Mesothelial cell of epicardium (in vitro differentiated cells): ENCODE data around the gene PRRG1. TPM values are rescaled to one million over a fixed set of nuclear protein-coding genes. Genes with fewer than 3 reads are reported as not detected.

Experiments
- DNase-seq, 2 experiments: peaks; one replicate each; pipeline ENCODE4 v3.0.0; 2021; ENCODE audit warnings: low spot score in 2 of 2; ENCODE audit not compliant: unreplicated experiment in 2 of 2
- H3K27ac Mint-ChIP-seq: 2 replicates; pipeline ENCODE4 v1.8.0; 2021; ENCODE audit warnings: mixed read lengths
- H3K27me3 Mint-ChIP-seq: 2 replicates; pipeline ENCODE4 v1.8.0; 2021; ENCODE audit warnings: low read depth, mixed read lengths
- H3K36me3 Mint-ChIP-seq: 2 replicates; pipeline ENCODE4 v1.8.0; 2021; ENCODE audit warnings: mixed read lengths
- H3K4me1 Mint-ChIP-seq: 2 replicates; pipeline ENCODE4 v1.8.0; 2021; ENCODE audit warnings: mixed read lengths
- H3K4me3 Mint-ChIP-seq: 2 replicates; pipeline ENCODE4 v1.8.0; 2021; ENCODE audit warnings: mild to moderate bottlenecking, moderate library complexity, mixed read lengths
- H3K9me3 Mint-ChIP-seq: 2 replicates; pipeline ENCODE4 v1.8.0; 2021; ENCODE audit warnings: mixed read lengths
- CTCF ChIP-seq: fragments of 200-600 bp; sonication (generic); IDR thresholded peaks from one replicate; pipeline ENCODE4 v1.5.0; 2021; ENCODE audit warnings: antibody characterized with exemption; ENCODE audit not compliant: unreplicated experiment
- total RNA-seq: library from RNA; stranded (reverse); gene quantifications from 3 replicates; pipeline ENCODE4 v1.2.1, GENCODE V29; 2021

The PRRG1 gene
- total RNA-seq, 1 donor from 2014 or later: 8.5 TPM

DNA sequence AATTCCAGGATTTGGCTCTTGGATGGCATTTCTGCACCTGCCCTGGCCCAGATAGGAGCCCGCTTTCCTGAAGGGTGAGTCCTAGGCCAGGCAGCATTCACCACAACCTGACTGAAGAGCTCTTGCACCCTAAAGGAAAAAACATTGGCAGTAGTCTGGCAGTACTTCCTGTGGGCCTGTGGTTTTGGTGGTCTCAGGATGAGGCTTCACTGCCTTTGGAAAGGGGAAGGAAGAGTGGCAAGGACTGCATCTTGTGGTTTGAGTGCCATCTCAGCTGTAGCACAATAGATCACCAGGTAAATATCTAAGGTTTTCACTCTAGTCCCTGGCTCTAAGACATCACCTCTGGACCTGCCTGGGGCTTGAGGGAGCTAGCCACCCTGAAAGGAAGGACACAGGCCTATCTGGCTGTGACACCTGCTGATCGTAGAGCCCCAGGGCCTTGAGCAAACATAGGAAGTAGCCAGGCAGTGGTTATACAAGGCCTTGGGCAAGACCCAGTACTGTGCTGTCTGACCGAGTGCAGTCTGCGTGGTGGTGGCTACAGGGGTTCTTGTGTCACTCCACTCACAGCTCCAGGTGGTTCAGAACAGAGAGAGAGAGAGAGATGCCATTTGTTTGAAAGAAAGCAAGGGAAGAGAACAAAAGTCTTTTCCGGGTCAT is 28.5 kb upstream of the PRRG1 start:
- DNase-seq: no peak
- Mint-ChIP-seq H3K9me3 (peaks cover 57% of the 10 kb centered on the region), H3K4me3 (no peak overlapping the region), H3K4me1 (peaks cover 4% of the 10 kb centered on the region), H3K27ac (no peak overlapping the region), H3K27me3 (no peaks in the 10 kb centered on the region), H3K36me3 (no peaks in the 10 kb centered on the region)
- TF ChIP-seq CTCF: no peak

DNA sequence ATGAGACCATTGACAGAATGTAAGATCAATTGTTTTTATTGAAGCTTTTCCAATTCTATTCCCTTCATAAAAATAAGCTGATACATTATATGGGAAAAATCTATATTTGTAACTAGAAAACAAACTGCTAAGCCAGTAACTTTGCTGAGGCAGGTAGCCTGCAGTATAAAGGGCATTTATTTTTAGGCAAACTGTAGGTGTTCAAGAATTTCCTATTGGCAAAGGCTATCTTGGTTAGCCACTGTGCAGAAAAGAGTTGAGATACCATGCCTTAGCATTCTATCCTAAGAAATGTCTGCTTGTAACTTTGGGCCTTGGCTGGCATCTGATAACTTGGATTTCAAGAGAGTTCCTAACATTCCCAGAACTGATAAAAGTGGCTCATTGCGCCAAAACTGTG is 18.5 kb upstream of the PRRG1 start:
- no peak for DNase-seq
- Mint-ChIP-seq H3K27ac (no peak overlapping the region), H3K4me1 (peaks cover 9% of the 10 kb centered on the region), H3K36me3 (no peaks in the 10 kb centered on the region), H3K9me3 (peaks cover 13% of the 10 kb centered on the region), H3K4me3 (no peak overlapping the region), H3K27me3 (no peaks in the 10 kb centered on the region)
- TF ChIP-seq CTCF: no peak

DNA sequence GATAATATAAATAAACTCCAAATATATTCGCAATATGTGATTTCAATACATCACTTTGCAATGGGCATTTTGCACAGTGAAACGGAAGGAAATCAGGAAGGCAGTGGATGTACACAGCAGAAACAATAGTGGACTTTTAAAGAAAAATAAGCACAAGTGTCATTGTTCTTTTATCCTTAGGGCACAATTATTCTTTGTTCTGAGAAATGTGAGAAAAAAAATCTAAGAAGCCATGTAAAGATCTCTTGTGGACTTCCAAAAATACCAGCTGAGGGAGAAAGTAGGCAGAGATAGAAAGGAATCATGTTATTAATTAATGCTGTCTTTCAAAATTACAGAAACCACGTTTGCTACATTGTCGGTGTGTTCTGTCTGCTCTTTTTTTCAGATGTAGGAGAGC is 17.6 kb upstream of the PRRG1 start:
- DNase-seq: no peak
- Mint-ChIP-seq H3K36me3 (no peaks in the 10 kb centered on the region), H3K4me1 (peaks cover 9% of the 10 kb centered on the region), H3K9me3 (peaks cover 4% of the 10 kb centered on the region), H3K27ac (no peak overlapping the region), H3K27me3 (no peaks in the 10 kb centered on the region), H3K4me3 (no peak overlapping the region)
- TF ChIP-seq CTCF: no peak

GRCh38 chrX:37332055-37332454 is 17.1 kb upstream of the PRRG1 start:
- Mint-ChIP-seq H3K27ac (no peak overlapping the region), H3K4me1 (peaks cover 9% of the 10 kb centered on the region), H3K27me3 (no peaks in the 10 kb centered on the region), H3K9me3 (peaks cover 3% of the 10 kb centered on the region), H3K36me3 (no peaks in the 10 kb centered on the region), H3K4me3 (no peak overlapping the region)
- TF ChIP-seq CTCF: no peak
- no peak for DNase-seq

- Mint-ChIP-seq H3K9me3 (peaks cover 3% of the 10 kb centered on the region), H3K4me3 (no peak overlapping the region), H3K27ac (no peak overlapping the region), H3K36me3 (no peaks in the 10 kb centered on the region), H3K4me1 (peaks cover 9% of the 10 kb centered on the region), H3K27me3 (no peaks in the 10 kb centered on the region)
- TF ChIP-seq CTCF: no peak
- DNase-seq: no peak
Observed at GRCh38 chrX:37332987-37333658, 16.0 kb upstream of the PRRG1 start.
